HG03108 (cell line): Measurements from ENCODE around the gene MORC3.
A peak's percentile ranks its signal among the peaks of the same experiment; 100 is the strongest.
"Not testable (repeated sequence)": the region's sequence is repeated elsewhere in the genome, so short reads cannot be mapped to it uniquely, and the experiment has no call there.

Experiments
- ATAC-seq: cut with Tn5 transposase; IDR thresholded peaks from one replicate; pipeline ENCODE4 v1.9.1; 2021; ENCODE audit warnings: moderate library complexity; ENCODE audit not compliant: unreplicated experiment

The MORC3 gene, protein sequence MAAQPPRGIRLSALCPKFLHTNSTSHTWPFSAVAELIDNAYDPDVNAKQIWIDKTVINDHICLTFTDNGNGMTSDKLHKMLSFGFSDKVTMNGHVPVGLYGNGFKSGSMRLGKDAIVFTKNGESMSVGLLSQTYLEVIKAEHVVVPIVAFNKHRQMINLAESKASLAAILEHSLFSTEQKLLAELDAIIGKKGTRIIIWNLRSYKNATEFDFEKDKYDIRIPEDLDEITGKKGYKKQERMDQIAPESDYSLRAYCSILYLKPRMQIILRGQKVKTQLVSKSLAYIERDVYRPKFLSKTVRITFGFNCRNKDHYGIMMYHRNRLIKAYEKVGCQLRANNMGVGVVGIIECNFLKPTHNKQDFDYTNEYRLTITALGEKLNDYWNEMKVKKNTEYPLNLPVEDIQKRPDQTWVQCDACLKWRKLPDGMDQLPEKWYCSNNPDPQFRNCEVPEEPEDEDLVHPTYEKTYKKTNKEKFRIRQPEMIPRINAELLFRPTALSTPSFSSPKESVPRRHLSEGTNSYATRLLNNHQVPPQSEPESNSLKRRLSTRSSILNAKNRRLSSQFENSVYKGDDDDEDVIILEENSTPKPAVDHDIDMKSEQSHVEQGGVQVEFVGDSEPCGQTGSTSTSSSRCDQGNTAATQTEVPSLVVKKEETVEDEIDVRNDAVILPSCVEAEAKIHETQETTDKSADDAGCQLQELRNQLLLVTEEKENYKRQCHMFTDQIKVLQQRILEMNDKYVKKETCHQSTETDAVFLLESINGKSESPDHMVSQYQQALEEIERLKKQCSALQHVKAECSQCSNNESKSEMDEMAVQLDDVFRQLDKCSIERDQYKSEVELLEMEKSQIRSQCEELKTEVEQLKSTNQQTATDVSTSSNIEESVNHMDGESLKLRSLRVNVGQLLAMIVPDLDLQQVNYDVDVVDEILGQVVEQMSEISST

DNA sequence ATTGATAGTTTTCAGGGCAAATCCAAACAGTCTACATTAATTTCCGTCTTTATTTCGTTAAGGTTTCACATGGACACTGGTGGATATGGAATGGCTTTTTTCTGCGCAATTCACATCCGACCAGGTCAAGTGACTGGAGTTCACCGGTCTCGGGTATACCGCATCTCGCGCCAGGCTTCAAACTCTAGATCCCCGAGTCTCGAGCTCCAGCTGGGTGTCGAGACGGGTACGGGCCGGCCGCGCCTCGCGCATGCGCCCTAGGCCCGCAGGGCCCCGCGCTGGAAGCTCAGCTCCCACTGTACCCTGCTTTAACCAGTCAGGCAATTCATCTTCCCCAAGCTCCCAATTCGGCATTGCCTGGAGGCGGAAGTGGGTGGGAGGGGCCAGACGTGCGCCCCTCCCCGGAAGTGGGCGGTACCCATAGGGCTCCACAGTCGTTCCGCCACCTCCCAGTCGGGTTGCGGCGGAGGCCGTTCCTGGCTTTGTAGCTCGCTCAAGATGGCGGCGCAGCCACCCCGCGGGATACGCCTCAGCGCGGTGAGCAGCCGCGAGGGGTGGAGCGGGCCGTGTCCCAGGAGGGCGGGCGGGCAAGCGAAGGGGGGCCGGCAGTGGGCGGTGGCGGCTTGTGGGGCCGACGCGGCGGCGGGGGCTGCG lies at the start of gene MORC3:
MORC3 (plus strand) TSS at position 431 of the 654 bp plus-strand sequence; CDS start at position 499, 68 bp downstream.
- peak; percentile 88 for ATAC-seq

DNA sequence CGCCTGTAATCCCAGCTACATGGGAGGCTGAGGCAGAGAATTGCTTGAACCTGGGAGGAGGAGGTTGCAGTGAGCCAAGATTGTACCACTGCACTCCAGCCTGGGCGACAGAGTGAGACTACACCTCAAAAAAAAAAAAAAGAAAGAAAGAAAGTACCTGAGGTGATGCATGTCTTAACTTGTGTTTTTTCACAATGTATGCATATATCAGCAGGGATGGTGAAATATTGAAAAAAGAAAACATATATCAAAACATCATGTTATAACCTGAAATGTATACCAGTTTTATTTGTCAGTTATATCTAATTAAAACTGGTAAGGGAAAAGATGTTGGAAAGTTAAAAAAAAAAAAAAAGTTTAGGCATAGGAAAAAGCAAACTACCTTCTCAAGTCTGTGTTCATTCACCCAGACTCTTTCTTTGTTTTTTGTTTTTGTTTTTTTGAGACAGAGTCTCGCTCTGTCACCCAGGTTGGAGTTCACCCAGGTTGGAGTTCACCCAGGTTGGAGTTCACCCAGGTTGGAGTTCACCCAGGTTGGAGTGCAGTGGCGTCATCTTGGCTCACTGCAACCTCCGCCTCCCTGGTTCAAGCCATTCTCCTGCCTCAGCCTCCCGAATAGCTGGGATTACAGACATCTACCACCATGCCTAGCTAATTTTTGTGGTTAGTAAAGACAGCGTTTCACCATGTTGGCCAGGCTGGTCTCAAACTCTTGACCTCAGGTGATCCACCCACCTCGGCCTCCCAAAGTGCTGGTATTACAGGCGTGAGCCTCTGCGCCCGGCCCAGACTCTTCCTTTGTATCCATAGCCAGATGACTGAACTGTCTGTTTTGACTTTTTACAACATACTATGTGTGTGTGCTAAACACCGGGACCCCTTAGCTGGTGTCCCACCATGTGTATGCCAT lies 49.0 kb upstream of the MORC3 start:
- ATAC-seq = not testable (repeated sequence)

DNA sequence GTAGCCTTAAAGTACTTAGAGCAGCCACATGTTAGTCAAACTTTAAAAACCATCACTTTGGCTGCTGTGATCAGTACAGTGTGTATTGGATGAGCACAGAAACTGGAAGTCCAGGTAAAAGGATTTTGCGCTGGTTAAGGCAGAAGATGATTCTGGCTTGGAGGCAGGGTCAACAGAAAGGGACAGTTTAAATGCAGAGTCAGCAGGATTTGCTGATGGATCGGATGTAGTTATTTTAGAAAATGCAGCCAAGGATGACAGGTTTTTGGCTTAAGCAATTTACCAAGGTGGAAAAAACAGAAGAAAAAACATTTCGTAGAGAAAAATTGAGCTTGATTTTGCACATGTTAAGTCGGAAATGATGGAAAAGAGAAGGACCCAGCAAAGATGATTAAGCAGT lies 45.9 kb upstream of the MORC3 start:
- ATAC-seq = no peak

DNA sequence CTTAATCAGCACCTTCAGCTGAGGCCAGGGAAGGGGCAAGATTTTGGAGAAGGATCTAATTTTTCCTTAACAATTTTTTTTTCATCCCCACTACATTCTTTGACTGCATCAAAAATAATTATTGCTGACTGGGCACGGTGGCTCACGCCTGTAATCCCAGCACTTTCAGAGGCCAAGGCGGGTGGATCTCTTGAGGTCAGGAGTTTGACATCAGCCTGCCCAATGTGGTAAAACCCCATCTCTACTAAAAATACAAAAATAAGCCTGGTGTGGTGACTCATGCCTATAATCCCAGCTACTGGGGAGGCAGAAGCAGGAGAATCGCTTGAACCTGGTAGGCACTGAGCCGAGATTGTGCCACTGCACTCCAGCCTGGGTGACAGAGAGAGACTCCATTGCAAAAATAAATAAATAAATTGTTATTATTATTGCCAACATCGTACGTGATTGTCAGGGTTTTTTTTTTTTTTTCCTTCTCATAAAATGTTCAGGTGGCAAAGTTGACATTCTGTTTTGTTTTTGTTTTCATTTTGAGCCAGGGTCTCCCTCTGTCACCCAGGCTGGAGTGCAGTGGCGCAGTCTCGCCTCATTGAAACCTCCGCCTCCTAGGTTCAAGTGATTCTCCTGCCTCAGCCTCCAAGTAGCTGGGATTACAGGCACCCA lies 37.3 kb upstream of the MORC3 start:
- no peak for ATAC-seq

DNA sequence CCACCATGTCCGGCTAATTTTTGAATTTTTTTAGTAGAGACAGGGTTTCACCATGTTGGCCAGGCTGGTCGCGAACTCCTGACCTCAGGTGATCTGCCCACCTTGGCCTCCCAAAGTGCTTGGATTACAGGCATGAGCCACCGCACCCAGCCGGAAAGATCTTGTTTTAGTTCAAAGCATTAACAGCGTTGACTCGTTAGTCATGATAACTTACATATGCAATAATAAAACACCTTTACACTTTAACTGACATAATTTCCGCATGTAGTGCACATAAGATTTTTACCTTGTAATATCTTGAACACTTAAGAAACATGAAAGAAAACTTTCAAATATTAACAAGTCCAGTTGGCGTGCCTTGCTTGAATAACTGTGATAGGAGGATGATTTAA lies 36.8 kb upstream of the MORC3 start:
- not testable (repeated sequence) for ATAC-seq

DNA sequence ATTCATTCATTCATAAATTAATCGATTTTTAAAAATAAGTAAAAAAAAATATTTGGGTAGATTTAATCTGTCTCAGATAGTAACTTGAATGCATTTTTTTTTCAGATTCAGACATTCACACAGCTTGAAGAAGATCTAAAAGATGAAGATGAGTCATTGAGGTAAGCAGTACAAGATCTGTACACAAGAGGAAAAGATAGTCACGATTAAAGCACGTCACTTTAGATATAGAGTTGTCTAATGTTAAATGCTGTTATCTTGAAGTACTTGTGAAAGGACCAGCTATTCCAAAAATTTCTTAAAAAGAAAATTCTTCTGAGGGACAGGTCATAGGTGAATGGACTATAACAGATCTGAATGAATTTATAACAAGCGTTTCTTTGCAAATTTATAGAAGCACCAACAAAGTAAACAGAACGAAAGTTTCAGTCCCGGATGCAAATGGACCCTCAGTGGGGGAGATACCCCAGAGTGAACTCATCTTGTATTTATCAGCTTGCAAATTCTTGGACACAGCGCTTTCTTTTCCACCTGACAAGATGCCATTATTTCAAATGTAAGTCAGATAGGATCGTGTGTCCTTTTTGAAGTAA lies 31.2 kb upstream of the MORC3 start:
- peak; percentile 31 for ATAC-seq

DNA sequence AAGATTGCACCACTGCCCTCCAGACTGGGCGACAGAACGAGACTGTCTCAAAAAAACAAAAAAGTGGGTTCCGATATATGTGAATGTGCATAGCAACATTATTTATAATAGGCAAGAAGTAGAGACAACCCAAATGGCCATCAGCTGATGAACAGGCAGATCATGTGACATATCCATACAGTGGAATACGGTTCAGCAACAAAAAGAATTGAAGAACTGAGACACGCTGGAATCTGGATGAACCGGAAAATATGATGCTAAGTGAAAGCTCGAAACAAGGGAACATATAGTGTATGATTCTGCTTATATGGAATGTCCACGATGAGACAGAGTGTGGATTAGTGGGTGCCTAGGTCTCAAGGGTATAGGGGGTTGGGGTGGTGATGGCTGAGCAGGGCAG lies 28.5 kb upstream of the MORC3 start:
- ATAC-seq = no peak

DNA sequence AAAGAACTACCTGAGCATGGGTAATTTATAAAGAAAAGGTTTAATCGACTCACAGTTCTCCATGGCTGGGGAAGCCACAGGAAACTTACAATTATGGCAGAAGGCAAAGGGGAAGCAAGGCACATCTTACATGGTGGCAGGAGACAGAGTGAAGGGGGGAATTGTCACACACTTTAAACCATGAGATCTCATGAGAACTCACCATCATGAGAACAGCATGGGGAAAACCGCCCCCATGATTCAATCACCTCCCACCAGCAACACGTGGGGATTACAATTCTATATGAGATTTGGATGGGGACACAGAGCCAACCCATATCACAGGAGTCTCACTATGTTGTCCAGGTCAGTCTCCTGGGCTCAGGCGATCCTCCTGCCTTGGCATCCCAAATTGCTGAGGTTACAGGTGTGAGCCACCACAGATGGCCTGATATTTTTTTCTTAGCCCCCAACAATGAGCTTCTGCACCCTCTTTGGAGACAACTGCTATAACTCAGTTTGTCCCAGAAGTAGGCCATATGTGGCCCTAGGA lies 22.5 kb upstream of the MORC3 start:
- no peak for ATAC-seq

DNA sequence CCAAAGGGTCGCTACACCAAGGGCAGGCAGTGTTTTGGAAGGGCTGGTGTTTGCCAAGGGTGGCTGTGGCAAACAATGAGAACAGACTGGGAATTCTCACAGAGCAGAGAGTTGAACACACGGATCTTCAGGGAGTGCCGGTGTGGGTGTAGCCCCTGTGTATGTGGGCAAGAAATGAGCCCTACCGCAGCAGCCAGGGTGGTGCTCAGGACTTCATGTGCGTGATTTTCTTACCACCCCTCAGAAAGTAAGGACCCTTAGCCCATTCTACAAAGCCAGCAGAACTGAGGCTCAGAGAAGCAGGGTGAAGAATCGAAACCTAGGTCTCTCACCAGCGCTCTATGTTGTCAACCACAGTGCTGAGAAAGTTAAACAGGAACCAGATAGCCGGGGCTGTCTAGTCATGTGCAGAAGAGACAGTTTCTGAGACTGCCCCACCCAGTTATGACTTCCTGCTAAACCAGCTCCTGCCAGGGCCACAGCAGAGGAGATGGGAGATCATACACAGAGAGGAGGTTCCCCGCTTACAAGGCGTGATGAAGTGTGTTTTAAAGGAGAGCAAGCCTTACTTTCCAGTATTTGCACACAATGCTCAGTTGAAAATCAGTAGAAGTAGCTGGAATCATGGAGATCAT lies 21.9 kb upstream of the MORC3 start:
- ATAC-seq = peak; percentile 97

DNA sequence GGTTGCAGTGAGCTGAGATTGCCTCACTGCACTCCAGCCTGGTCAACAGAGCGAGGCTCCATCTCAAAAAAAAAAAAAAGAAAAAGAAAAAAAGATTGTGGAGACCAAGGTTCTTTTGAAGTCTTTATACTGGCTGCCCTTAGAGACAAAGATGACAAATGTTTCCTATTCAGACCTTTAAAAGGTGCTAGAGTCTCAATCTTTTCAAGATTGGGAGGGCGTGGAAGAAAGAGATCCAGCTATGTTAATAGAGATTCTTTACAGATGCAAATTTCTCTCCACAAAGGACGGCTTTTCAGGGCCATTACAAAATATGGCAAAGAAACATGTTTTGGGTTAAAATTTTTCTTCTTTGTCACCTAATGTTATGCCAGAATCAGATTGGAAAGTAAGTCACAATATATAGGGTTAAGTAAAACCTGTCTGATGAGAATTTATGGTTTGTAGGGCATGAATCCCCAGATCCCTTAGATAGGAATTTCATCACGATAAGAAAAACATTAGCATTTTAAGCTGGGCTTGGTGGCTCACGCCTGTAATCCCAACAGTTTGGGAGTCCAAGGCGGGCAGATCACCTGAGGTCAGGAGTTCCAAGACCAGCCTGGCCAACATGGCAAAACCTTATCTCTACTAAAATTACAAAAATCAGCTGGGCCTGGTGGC lies 13.0 kb upstream of the MORC3 start:
- ATAC-seq = no peak

DNA sequence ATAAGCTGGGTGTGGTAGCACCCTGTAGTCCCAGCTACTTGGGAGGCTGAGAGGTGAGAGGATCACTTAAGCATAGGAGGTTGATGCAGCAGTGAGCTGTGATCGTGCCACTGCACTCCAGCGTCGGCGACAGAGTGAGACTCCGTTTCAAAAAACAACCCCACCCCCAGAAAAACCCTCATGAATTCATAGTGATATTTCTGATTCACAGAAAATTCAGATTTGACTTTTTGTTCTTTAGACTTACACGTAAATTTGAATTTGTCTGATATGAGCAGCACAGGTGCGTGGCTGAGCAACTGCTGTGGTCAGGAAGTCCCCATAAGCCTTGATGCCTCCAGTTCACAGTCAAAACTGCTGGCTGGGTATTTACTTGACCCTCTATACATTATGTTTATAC lies 10.0 kb upstream of the MORC3 start:
- ATAC-seq = peak; percentile 93

DNA sequence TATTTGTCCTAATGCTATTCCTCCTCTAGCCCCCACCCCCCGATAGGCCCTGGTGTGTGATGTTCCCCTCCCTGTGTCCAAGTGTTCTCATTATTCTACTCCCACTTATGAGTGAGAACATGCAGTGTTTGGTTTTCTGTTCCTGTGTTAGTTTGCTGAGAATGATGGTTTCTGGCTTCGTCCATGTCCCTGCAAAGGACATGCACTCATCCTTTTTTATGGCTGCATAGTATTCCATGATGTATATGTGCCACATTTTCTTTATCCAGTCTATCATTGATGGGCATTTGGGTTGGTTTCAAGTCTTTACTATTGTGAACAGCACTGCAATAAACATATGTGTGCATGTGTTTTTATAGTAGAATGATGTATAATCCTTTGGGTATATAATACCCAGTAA lies 6.6 kb upstream of the MORC3 start:
- ATAC-seq = not testable (repeated sequence)

DNA sequence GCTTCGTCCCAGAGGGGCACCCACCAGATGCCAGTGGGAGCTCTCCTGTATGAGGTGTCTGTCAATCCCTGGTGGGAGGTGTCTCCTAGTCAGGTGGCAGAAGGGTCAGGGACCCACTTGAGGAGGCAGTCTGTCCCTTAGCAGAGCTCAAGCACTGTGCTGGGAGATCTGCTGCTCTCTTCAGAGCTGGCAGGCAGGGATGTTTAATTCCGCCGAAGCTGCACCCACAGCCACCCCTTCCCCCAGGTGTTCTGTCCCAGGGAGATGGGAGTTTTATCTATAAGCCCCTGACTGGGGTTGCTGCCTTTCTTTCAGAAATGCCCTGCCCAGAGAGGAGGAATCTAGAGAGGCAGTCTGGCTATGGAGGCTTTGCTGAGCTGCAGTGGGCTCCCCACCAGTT lies 4.0 kb upstream of the MORC3 start:
- ATAC-seq = not testable (repeated sequence)

DNA sequence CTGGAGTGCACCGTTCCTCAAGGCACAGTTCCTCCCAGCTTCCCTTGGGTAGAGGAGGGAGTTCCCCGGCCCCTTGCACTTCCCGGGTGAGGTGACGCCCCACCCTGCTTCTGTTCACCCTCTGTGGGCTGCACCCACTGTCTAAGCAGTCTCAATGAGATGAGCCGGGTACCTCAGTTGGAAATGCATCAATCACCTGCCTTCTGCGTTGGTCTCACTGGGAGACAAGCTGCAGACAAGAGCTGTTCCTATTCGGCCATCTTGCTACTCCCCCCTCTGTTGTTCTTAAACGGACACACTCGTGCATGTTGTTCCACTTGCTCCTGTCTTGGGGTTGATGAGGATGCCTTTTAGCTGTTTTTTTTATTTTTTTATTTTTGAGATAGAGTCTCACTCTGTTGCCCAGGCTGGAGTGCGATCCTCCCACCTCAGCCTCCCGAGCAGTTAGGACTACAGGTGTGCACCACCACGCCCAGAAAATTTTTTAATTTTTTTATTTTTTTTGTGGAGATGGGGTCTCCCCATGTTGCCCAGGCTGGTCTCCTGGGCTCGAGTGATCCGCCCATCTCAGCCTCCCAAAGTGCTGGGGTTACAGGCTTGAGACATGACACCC lies 3.0 kb upstream of the MORC3 start:
- no peak for ATAC-seq

DNA sequence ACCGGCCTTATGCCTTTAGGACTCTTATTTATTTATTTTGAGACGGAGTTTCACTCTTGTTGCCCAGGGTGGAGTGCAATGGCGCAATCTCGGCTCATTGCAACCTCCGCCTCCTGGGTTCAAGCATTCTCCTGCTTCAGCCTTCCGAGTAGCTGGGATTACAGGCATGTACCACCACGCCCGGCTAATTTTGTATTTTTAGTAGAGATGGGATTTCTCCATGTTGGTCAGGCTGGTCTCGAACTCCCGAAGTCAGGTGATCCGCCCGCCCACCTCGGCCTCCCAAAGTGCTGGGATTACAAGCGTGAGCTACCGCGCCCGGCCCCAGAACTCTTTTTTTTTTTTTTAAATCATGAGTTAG lies 611 bp upstream of the MORC3 start:
- not testable (repeated sequence) for ATAC-seq

DNA sequence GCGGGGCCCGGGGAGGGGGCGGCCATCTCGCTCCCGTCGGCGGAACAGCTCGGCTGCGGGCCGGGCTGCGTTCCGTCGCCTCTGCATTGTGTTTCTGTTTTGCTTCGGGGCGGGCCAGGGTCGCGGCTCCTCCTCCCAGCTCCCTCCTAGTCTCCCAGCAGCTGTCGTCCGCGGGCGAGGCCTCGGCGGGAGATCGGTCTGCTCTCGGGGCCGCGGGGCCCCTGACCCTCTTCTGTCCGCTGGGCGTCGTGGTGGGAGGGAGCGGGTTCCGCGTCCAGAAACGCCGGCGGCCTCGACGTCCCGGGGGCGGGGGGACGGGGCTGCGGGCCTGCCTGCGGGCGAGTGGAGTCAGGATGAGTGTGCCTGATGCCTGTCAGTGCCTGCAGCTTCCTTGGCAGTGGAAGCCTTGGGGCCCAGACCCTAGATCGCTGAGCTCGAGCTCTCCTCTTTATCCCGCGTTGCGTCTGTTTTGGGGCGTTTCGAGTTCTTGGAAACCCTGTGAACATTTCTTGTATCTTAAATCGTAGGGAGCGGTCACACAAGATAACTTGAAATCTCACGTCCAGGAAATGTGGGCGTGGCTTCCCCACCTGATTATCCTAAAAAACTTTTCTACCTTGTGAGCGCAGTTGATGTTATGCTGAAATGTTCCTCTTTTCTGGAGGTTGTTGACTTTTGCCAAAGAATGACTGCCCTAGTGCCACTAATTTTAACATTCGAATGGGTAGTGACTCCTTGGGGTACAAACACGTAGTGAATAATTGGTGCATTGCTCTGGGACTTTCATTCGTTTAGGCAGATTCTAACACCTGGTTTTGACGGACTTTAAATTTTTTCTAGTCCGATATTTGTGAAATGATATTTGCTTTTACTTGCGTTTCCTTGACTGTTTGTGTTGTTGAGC lies 676 bp downstream of the MORC3 start:
- ATAC-seq = peak; percentile 25
